CD14-positive monocyte (primary cell): ENCODE measurements around the gene FAM240A. TPM values are rescaled to one million over a fixed set of nuclear protein-coding genes. Genes with fewer than 3 reads are reported as not detected.

Experiments used
- DNase-seq, 3 donors: peaks; one replicate each; pipeline ENCODE4 v3.0.0-alpha.2; 2011 to 2022
- H2AFZ ChIP-seq: 2 replicates; pipeline ENCODE4 v1.6.0; 2012; ENCODE audit warnings: mild to moderate bottlenecking, low read depth, low read length, inconsistent platforms; ENCODE audit not compliant: insufficient read depth, poor library complexity, severe bottlenecking
- H3K27ac ChIP-seq, 2 donors: 1 replicate in 1 of 2; 2 replicates in 1 of 2; pipeline ENCODE4 v1.5.1; 2012 to 2013; ENCODE audit warnings: low read length in 2 of 2, control low read depth in 1 of 2, inconsistent platforms in 1 of 2, low read depth in 1 of 2, mild to moderate bottlenecking in 1 of 2
- H3K27me3 ChIP-seq, 2 donors: one replicate each; pipeline versions ENCODE4 v1.6.0 to v1.6.1; 2011 to 2013; ENCODE audit warnings: low read length in 2 of 2; ENCODE audit not compliant: control insufficient read depth in 2 of 2, insufficient read depth in 2 of 2
- H3K36me3 ChIP-seq, 2 donors: replicated peaks in 1 of 2; 1 replicate in 1 of 2; 2 replicates in 1 of 2; pipeline versions ENCODE4 v1.5.1 to v1.6.1; 2012 to 2013; ENCODE audit warnings: low read length in 2 of 2, control low read depth in 1 of 2, inconsistent platforms in 1 of 2, mild to moderate bottlenecking in 1 of 2; ENCODE audit not compliant: insufficient read depth in 2 of 2, control insufficient read depth in 1 of 2
- H3K4me1 ChIP-seq, 2 donors: 1 replicate in 1 of 2; 2 replicates in 1 of 2; pipeline versions ENCODE4 v1.5.1 to v1.6.1; 2012 to 2013; ENCODE audit warnings: low read length in 2 of 2, control low read depth in 1 of 2, inconsistent platforms in 1 of 2, mild to moderate bottlenecking in 1 of 2, moderate library complexity in 1 of 2; ENCODE audit not compliant: insufficient read depth in 2 of 2, control insufficient read depth in 1 of 2
- H3K4me2 ChIP-seq: replicated peaks from 2 replicates; pipeline ENCODE3; 2012; ENCODE audit warnings: low read length, moderate library complexity, mild to moderate bottlenecking; ENCODE audit not compliant: poor library complexity, severe bottlenecking; ENCODE audit errors: extremely low read depth
- H3K4me3 ChIP-seq, 3 experiments: fragments of 200-600 bp in 1 of 3; sonication (generic) in 1 of 3; replicated peaks in 1 of 3; 1 replicate in 2 of 3; 2 replicates in 1 of 3; pipeline ENCODE4 v1.5.1; 2011 to 2013; ENCODE audit warnings: low read length in 3 of 3, mild to moderate bottlenecking in 3 of 3, control low read depth in 2 of 3, low read depth in 2 of 3, inconsistent platforms in 1 of 3, moderate library complexity in 1 of 3
- H3K79me2 ChIP-seq: 2 replicates; pipeline ENCODE4 v1.6.0; 2012; ENCODE audit warnings: mild to moderate bottlenecking, control low read depth, inconsistent platforms, low read length, moderate library complexity; ENCODE audit not compliant: insufficient read depth
- H3K9ac ChIP-seq: 2 replicates; pipeline ENCODE4 v1.6.0; 2017; ENCODE audit warnings: low read length, mild to moderate bottlenecking; ENCODE audit not compliant: insufficient read depth, poor library complexity, severe bottlenecking
- H3K9me3 ChIP-seq, 2 donors: replicated peaks in 1 of 2; 1 replicate in 1 of 2; 2 replicates in 1 of 2; pipeline versions ENCODE4 v1.5.1 to v1.6.1; 2012 to 2013; ENCODE audit warnings: low read length in 2 of 2, control low read depth in 1 of 2; ENCODE audit not compliant: control insufficient read depth in 1 of 2, insufficient read depth in 1 of 2
- H4K20me1 ChIP-seq: 2 replicates; pipeline ENCODE4 v1.6.0; 2012; ENCODE audit warnings: mild to moderate bottlenecking, low read length, control low read depth, moderate library complexity; ENCODE audit not compliant: insufficient read depth
- H3K27ac Mint-ChIP-seq, 7 donors: one replicate each; pipeline ENCODE4 v1.8.0; 2020; ENCODE audit warnings: mild to moderate bottlenecking in 7 of 7, mixed read lengths in 7 of 7, moderate library complexity in 6 of 7, inconsistent platforms in 2 of 7
- H3K27me3 Mint-ChIP-seq, 3 donors: one replicate each; pipeline ENCODE4 v1.8.0; 2021 to 2022; ENCODE audit warnings: low read depth in 3 of 3, mild to moderate bottlenecking in 3 of 3, mixed read lengths in 3 of 3, moderate library complexity in 3 of 3, inconsistent platforms in 1 of 3
- H3K36me3 Mint-ChIP-seq, 2 donors: one replicate each; pipeline ENCODE4 v1.8.0; 2020; ENCODE audit warnings: mixed read lengths in 2 of 2, inconsistent platforms in 1 of 2, mild to moderate bottlenecking in 1 of 2
- H3K4me1 Mint-ChIP-seq: one replicate; pipeline ENCODE4 v1.8.0; 2020; ENCODE audit warnings: mild to moderate bottlenecking, mixed read lengths
- H3K4me3 Mint-ChIP-seq, 2 donors: one replicate each; pipeline ENCODE4 v1.8.0; 2020; ENCODE audit warnings: mild to moderate bottlenecking in 2 of 2, mixed read lengths in 2 of 2, moderate library complexity in 1 of 2
- H3K9me3 Mint-ChIP-seq, 7 donors: one replicate each; pipeline ENCODE4 v1.8.0; 2020 to 2022; ENCODE audit warnings: mixed read lengths in 7 of 7, mild to moderate bottlenecking in 6 of 7, moderate library complexity in 6 of 7, inconsistent platforms in 2 of 7
- CTCF ChIP-seq: fragments of 200-600 bp; IDR thresholded peaks from one replicate; pipeline ENCODE4 v1.8.0; 2022; ENCODE audit warnings: antibody characterized with exemption, mild to moderate bottlenecking
- WGBS: methylation state at CpG from one replicate; pipeline ENCODE4 v1.1.5; 2013; ENCODE audit warnings: missing lambda C conversion rate; ENCODE audit not compliant: insufficient coverage; 5-methylcytosine and 5-hydroxymethylcytosine counted together
- intact Hi-C, 2 donors: fragments of 100-400 bp; cut with micrococcal nuclease; formaldehyde crosslinking; loops; one replicate each; pipeline versions ENCODE4 v1.15.0 to v1.15.1; 2023
- polyA plus RNA-seq, 3 donors: library from polyadenylated mRNA; depleted of rRNA in 1 of 3; unstranded in 2 of 3; stranded (reverse) in 1 of 3; fragments of 300-500 nt in 2 of 3; fragments of >200 nt in 1 of 3; fragmentation: Illumina TruSeq in 2 of 3; gene quantifications; 1 replicate in 2 of 3; 2 replicates in 1 of 3; pipeline ENCODE4 v1.2.3, GENCODE V29; 2012 to 2021

The FAM240A gene
- polyA plus RNA-seq, 3 donors = not detected

- intact Hi-C loops = no loop called here
- no peaks in the 10 kb centered on the region for H3K4me1 Mint-ChIP-seq
These were observed 54.8 kb downstream of the FAM240A start for GRCh38 chr3:46667061-46667621.

DNA sequence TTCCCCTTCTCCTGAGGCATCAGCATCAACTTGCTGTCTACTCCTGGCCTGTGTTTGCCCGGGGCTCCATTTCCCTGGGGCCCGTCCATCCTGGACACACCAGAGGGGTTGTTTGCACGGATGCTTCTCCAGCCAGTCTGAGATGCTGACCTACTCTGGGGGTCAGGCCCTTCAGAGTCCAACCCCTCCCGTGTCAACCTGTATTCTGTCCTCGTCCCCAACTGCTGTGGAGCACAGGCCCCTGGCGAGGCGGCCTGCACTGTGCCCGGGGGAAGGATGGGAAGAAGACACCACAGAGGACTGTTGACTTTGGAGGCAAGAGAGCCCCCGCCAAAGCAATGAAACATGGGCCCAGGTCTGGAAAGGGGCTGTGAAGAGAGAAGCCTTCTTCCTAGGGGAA, 55.3 kb downstream of the FAM240A start:
- 88% methylated on average over 9 of the region's 9 CpGs for WGBS
- H3K4me3 Mint-ChIP-seq = no peak overlapping the region
- H3K4me2 ChIP-seq = no peak overlapping the region
- no peaks in the 10 kb centered on the region for H4K20me1 ChIP-seq
- no peak overlapping the region for H2AFZ ChIP-seq
- no peaks in the 10 kb centered on the region for H3K36me3 Mint-ChIP-seq
- no peak for TF ChIP-seq CTCF
- H3K27me3 ChIP-seq = no peaks in the 10 kb centered on the region
- H3K27ac Mint-ChIP-seq = no peak overlapping the region
- intact Hi-C loops = no loop called here
- no peaks in the 10 kb centered on the region for H3K9me3 ChIP-seq
- no peak overlapping the region for H3K27ac ChIP-seq
- H3K4me3 ChIP-seq = no peak overlapping the region
- no peaks in the 10 kb centered on the region for H3K4me1 ChIP-seq
- H3K36me3 ChIP-seq = no peaks in the 10 kb centered on the region
- no peak overlapping the region for H3K9ac ChIP-seq
- H3K27me3 Mint-ChIP-seq = peaks cover 3 to 6% (median 5%) of the 10 kb centered on the region in 3 donors
- H3K9me3 Mint-ChIP-seq = no peaks in the 10 kb centered on the region
- no peaks in the 10 kb centered on the region for H3K4me1 Mint-ChIP-seq
- no peaks in the 10 kb centered on the region for H3K79me2 ChIP-seq
- DNase-seq = no peak

More at GRCh38 chr3:46667061-46667621, 54.8 kb downstream of the FAM240A start:
- no peaks in the 10 kb centered on the region for H3K4me1 ChIP-seq
- Mint-ChIP-seq H3K27ac (no peak overlapping the region), H3K4me3 (no peak overlapping the region), H3K36me3 (no peaks in the 10 kb centered on the region), H3K9me3 (no peaks in the 10 kb centered on the region), H3K27me3 (peaks cover 5 to 7% (median 7%) of the 10 kb centered on the region in 3 donors)
- no peak for TF ChIP-seq CTCF
- no peak overlapping the region for H3K4me3 ChIP-seq
- no peaks in the 10 kb centered on the region for H3K27me3 ChIP-seq
- no peaks in the 10 kb centered on the region for H3K79me2 ChIP-seq
- no peaks in the 10 kb centered on the region for H3K36me3 ChIP-seq
- no peak for DNase-seq
- no peak overlapping the region for H2AFZ ChIP-seq
- H3K9ac ChIP-seq = no peak overlapping the region
- no peak overlapping the region for H3K27ac ChIP-seq
- no peaks in the 10 kb centered on the region for H3K9me3 ChIP-seq
- H4K20me1 ChIP-seq = no peaks in the 10 kb centered on the region
- no peak overlapping the region for H3K4me2 ChIP-seq
- 95% methylated on average over 8 of the region's 8 CpGs for WGBS
